OCI-LY1 (cell line): ENCODE measurements around the gene NDUFB7.

ENCODE experiments used
- H2AFZ ChIP-seq: fragments of 200-600 bp; sonication (generic), shearing (Covaris generic); 2 replicates; pipeline ENCODE4 v1.6.0; 2014; ENCODE audit warnings: antibody characterized with exemption, mild to moderate bottlenecking, low read length
- H3F3A ChIP-seq: fragments of 200-600 bp; sonication (generic), shearing (Covaris generic); 2 replicates; pipeline ENCODE4 v1.6.0; 2014; ENCODE audit warnings: mild to moderate bottlenecking, antibody characterized with exemption, low read length, moderate library complexity; ENCODE audit not compliant: insufficient read depth
- H3K27ac ChIP-seq: fragments of 200-600 bp; sonication (generic); 2 replicates; pipeline ENCODE4 v1.5.1; 2014; ENCODE audit warnings: low read length, mixed run types, mild to moderate bottlenecking, low read depth; ENCODE audit not compliant: poor library complexity, severe bottlenecking
- H3K27me3 ChIP-seq: fragments of 200-600 bp; sonication (generic); 2 replicates; pipeline ENCODE4 v1.6.0; 2014; ENCODE audit warnings: antibody characterized with exemption, mild to moderate bottlenecking, low read length, moderate library complexity; ENCODE audit not compliant: insufficient read depth
- H3K36me3 ChIP-seq: fragments of 200-600 bp; sonication (generic); 2 replicates; pipeline ENCODE4 v1.6.1; 2014; ENCODE audit warnings: mild to moderate bottlenecking, antibody characterized with exemption, low read length, moderate library complexity, mixed read lengths; ENCODE audit not compliant: insufficient read depth
- H3K4me1 ChIP-seq: fragments of 200-600 bp; sonication (generic); 2 replicates; pipeline ENCODE4 v1.5.1; 2014; ENCODE audit warnings: mild to moderate bottlenecking, low read length, moderate library complexity; ENCODE audit not compliant: insufficient read depth, severe bottlenecking
- H3K4me2 ChIP-seq: fragments of 200-600 bp; sonication (generic), shearing (Covaris generic); 2 replicates; pipeline ENCODE4 v1.6.1; 2014; ENCODE audit warnings: low read length
- H3K4me3 ChIP-seq: fragments of 200-600 bp; sonication (generic); 2 replicates; pipeline ENCODE4 v1.5.1; 2014; ENCODE audit warnings: low read length, low read depth, mild to moderate bottlenecking, mixed read lengths; ENCODE audit not compliant: poor library complexity, severe bottlenecking
- H3K79me2 ChIP-seq: fragments of 200-600 bp; shearing (Covaris generic); 2 replicates; pipeline ENCODE4 v1.6.1; 2016; ENCODE audit warnings: mixed run types, low read length, mixed read lengths; ENCODE audit not compliant: insufficient read depth
- H3K9ac ChIP-seq: fragments of 200-600 bp; sonication (generic), shearing (Covaris generic); 2 replicates; pipeline ENCODE4 v1.6.1; 2014; ENCODE audit warnings: mild to moderate bottlenecking, low read length, mixed read lengths
- H3K9me2 ChIP-seq: fragments of 200-600 bp; sonication (generic), shearing (Covaris generic); 2 replicates; pipeline ENCODE4 v1.6.1; 2014; ENCODE audit warnings: low read depth, mild to moderate bottlenecking, low read length, mixed read lengths
- H3K9me3 ChIP-seq: fragments of 200-600 bp; shearing (Covaris generic); 2 replicates; pipeline ENCODE4 v1.6.1; 2014; ENCODE audit warnings: low read length, mixed read lengths
- H4K20me1 ChIP-seq: fragments of 200-600 bp; sonication (generic), shearing (Covaris generic); 2 replicates; pipeline ENCODE4 v1.6.0; 2016; ENCODE audit warnings: mild to moderate bottlenecking, low read length; ENCODE audit not compliant: insufficient read depth
- CTCF ChIP-seq: fragments of 200-600 bp; sonication (generic), shearing (Covaris generic); IDR thresholded peaks from 2 replicates; pipeline ENCODE4 v1.5.1; 2017; ENCODE audit warnings: mild to moderate bottlenecking, antibody characterized with exemption, low read length, moderate library complexity, mixed read lengths
- EZH2 ChIP-seq: fragments of 200-600 bp; sonication (generic), shearing (Covaris generic); IDR thresholded peaks from 2 replicates; pipeline ENCODE4 v1.8.0; 2017; ENCODE audit warnings: borderline replicate concordance, mixed run types, mild to moderate bottlenecking, antibody characterized with exemption, low read length, moderate library complexity, mixed read lengths

Gene NDUFB7

GRCh38 chr19:14528419-14529253 lies 43.2 kb downstream of the NDUFB7 start:
- Histone ChIP-seq H3K4me1 (peaks cover 42% of the 10 kb centered on the region), H3K9ac (peak overlapping the region; percentile 59), H2AFZ (no peak overlapping the region; the same call in 1 of the 2 replicates), H3K36me3 (no peaks in the 10 kb centered on the region; the same call in 1 of the 2 replicates), H3K4me2 (peak overlapping the region; percentile 65), H3K4me3 (peak overlapping the region; percentile 66), H3K27me3 (no peaks in the 10 kb centered on the region), H3K9me2 (no peaks in the 10 kb centered on the region), H3K79me2 (peaks cover 32% of the 10 kb centered on the region), H3K9me3 (no peaks in the 10 kb centered on the region), H3K27ac (peak overlapping the region; percentile 56), H4K20me1 (no peaks in the 10 kb centered on the region), H3F3A (0 out of 2 replicates have a peak, but pooled peaks cover 5% of the 10 kb centered on the region)
- no peak for TF ChIP-seq EZH2
- TF ChIP-seq CTCF = no peak

GRCh38 chr19:14526423-14526822 lies 45.4 kb downstream of the NDUFB7 start:
- Histone ChIP-seq H3K4me1 (peaks cover 52% of the 10 kb centered on the region), H3K36me3 (no peaks in the 10 kb centered on the region), H3K9me3 (no peaks in the 10 kb centered on the region), H3K9me2 (no peaks in the 10 kb centered on the region), H4K20me1 (no peaks in the 10 kb centered on the region), H3K9ac (no peak overlapping the region), H3F3A (0 out of 2 replicates have a peak, but pooled peaks cover 5% of the 10 kb centered on the region), H3K79me2 (peaks cover 16% of the 10 kb centered on the region), H3K4me3 (no peak overlapping the region), H2AFZ (no peak overlapping the region), H3K27ac (peak overlapping the region; percentile 56), H3K4me2 (no peak overlapping the region), H3K27me3 (no peaks in the 10 kb centered on the region)
- TF ChIP-seq EZH2 (no peak), CTCF (no peak)

GRCh38 chr19:14525729-14526128 lies 46.1 kb downstream of the NDUFB7 start:
- Histone ChIP-seq H3K4me1 (peaks cover 45% of the 10 kb centered on the region), H4K20me1 (no peaks in the 10 kb centered on the region), H3K4me2 (no peak overlapping the region), H3K9me2 (no peaks in the 10 kb centered on the region), H3K79me2 (peaks cover 9% of the 10 kb centered on the region), H3K9ac (no peak overlapping the region), H3K36me3 (no peaks in the 10 kb centered on the region), H3K27ac (peak overlapping the region; percentile 56), H3F3A (peaks cover 5% of the 10 kb centered on the region; the same call in 1 of the 2 replicates), H3K9me3 (no peaks in the 10 kb centered on the region), H3K27me3 (no peaks in the 10 kb centered on the region), H3K4me3 (no peak overlapping the region), H2AFZ (no peak overlapping the region)
- TF ChIP-seq CTCF (no peak), EZH2 (no peak)
